ENCODE results near the gene FKBP14.

DNA sequence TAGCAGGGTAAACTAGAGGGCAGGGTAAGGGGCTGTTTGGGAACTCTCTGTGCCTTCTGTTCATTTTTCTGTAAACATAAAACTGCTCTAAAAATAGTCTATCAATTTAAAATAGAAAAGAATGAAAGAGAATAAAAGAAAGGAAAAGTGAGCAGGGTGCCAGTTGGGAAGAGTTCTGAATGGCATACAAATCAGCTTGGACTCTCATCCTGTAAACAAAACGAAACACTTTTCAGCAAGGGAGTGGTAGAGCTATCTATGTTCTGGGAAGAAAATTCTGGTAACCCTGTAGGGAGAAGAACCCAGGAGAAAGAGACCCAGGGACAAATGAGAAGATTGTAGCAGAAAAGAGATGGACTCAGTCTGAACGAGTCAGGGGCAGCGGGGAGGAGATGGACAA is 61.5 kb downstream of the FKBP14 start:
- TF ChIP-seq CTCF (IDR thresholded peaks at IDR 0.05; ENCODE audit: control extremely low read depth in 1 of 3, insufficient read depth in 1 of 3, low read depth in 1 of 3, low read length in 3 of 3): no peak
- TF ChIP-seq EZH2 (IDR thresholded peaks at IDR 0.05; ENCODE audit: low read depth, low read length, severe bottlenecking): no peak
- no peak for TF ChIP-seq EP300 (IDR thresholded peaks at IDR 0.05; ENCODE audit: borderline replicate concordance in 1 of 2, low read depth in 2 of 2, low read length in 2 of 2)
- no peak for TF ChIP-seq POLR2A (IDR thresholded peaks at IDR 0.05; ENCODE audit: control extremely low read depth in 1 of 2, low read depth in 2 of 2, low read length in 2 of 2)
- TF ChIP-seq CBX5 (IDR thresholded peaks at IDR 0.05; ENCODE audit: low read depth, low read length): no peak
- no peak for TF ChIP-seq SP2 (IDR thresholded peaks at IDR 0.05; ENCODE audit: low read length)
- TF ChIP-seq PHF8 (conservative IDR thresholded peaks at IDR 0.05; ENCODE audit: low read depth, low read length): no peak
- TF ChIP-seq NRF1 (IDR thresholded peaks at IDR 0.05; ENCODE audit: low read depth, low read length): no peak
- TF ChIP-seq JUND (IDR thresholded peaks at IDR 0.05; ENCODE audit: low read length): no peak
- TF ChIP-seq CEBPB (IDR thresholded peaks at IDR 0.05; ENCODE audit: low read depth, low read length): no peak
- no peak for TF ChIP-seq TCF12 (IDR thresholded peaks at IDR 0.05; ENCODE audit: low read depth, low read length)

Measured in H1 (cell line).